GM23248 (cell line): ENCODE data around the gene RAB12. TPM values are rescaled to one million over a fixed set of nuclear protein-coding genes. Genes with fewer than 3 reads are reported as not detected.

Experiments used
- DNase-seq: peaks from one replicate; pipeline ENCODE4 v3.0.0-alpha.2; 2015
- H2AFZ ChIP-seq: fragments of 200-600 bp; sonication (generic); 2 replicates; pipeline ENCODE4 v1.6.1; 2016; ENCODE audit warnings: antibody characterized with exemption
- H3F3A ChIP-seq: fragments of 200-600 bp; sonication (generic); 2 replicates; pipeline ENCODE4 v1.6.1; 2016; ENCODE audit warnings: mild to moderate bottlenecking, antibody characterized with exemption, mixed run types; ENCODE audit not compliant: insufficient read depth
- H3K27ac ChIP-seq: fragments of 200-600 bp; sonication (generic); 2 replicates; pipeline ENCODE4 v1.5.1; 2016; ENCODE audit warnings: mild to moderate bottlenecking
- H3K27me3 ChIP-seq: fragments of 200-600 bp; sonication (generic); replicated peaks from 2 replicates; pipeline ENCODE4 v1.6.1; 2016; ENCODE audit warnings: mild to moderate bottlenecking; ENCODE audit not compliant: insufficient read depth
- H3K36me3 ChIP-seq: fragments of 200-600 bp; sonication (generic); 2 replicates; pipeline ENCODE4 v1.6.1; 2016; ENCODE audit warnings: low read depth, mild to moderate bottlenecking
- H3K4me1 ChIP-seq: fragments of 200-600 bp; sonication (generic); 2 replicates; pipeline ENCODE4 v1.6.1; 2016; ENCODE audit warnings: mild to moderate bottlenecking; ENCODE audit not compliant: insufficient read depth
- H3K4me2 ChIP-seq: fragments of 200-600 bp; sonication (generic); one replicate; pipeline ENCODE4 v1.6.1; 2016; ENCODE audit warnings: mild to moderate bottlenecking; ENCODE audit not compliant: unreplicated experiment
- H3K4me3 ChIP-seq: fragments of 200-600 bp; sonication (generic); 2 replicates; pipeline ENCODE4 v1.5.1; 2016; ENCODE audit warnings: mild to moderate bottlenecking
- H3K79me2 ChIP-seq: fragments of 200-600 bp; sonication (generic); 2 replicates; pipeline ENCODE4 v1.6.1; 2016; ENCODE audit warnings: mild to moderate bottlenecking; ENCODE audit not compliant: insufficient read depth
- H3K9ac ChIP-seq: fragments of 200-600 bp; sonication (generic); 2 replicates; pipeline ENCODE4 v1.6.1; 2016; ENCODE audit warnings: mild to moderate bottlenecking
- H3K9me2 ChIP-seq: fragments of 200-600 bp; sonication (generic); 2 replicates; pipeline ENCODE4 v1.6.1; 2016; ENCODE audit warnings: mixed run types, mild to moderate bottlenecking, moderate library complexity; ENCODE audit not compliant: insufficient read depth
- H3K9me3 ChIP-seq: fragments of 200-600 bp; sonication (generic); one replicate; pipeline ENCODE4 v1.6.1; 2017; ENCODE audit warnings: low read depth
- H4K20me1 ChIP-seq: fragments of 200-600 bp; sonication (generic); 2 replicates; pipeline ENCODE4 v1.6.0; 2016; ENCODE audit not compliant: insufficient read depth
- EZH2 ChIP-seq: fragments of 200-600 bp; sonication (generic); IDR thresholded peaks from 2 replicates; pipeline ENCODE4 v1.6.1; 2018; ENCODE audit warnings: antibody characterized with exemption, mild to moderate bottlenecking; ENCODE audit not compliant: insufficient read depth, poor library complexity, severe bottlenecking
- EZH2phosphoT487 ChIP-seq: fragments of 200-600 bp; sonication (generic); IDR thresholded peaks from 2 replicates; pipeline ENCODE4 v1.6.1; 2018; ENCODE audit warnings: antibody characterized with exemption, moderate library complexity, mild to moderate bottlenecking, low read depth; ENCODE audit not compliant: insufficient read depth
- WGBS, 2 experiments: methylation state at CpG; one replicate each; pipeline ENCODE4 v1.1.6; 2015 to 2017; ENCODE audit warnings: low lambda C conversion rate in 2 of 2, low coverage in 1 of 2; ENCODE audit errors: missing lambda C conversion rate in 2 of 2; 5-methylcytosine and 5-hydroxymethylcytosine counted together
- in situ Hi-C: fragments of 300-500 bp; cut with MboI; formaldehyde crosslinking; loops from 2 replicates; pipeline ENCODE4 v1.15.0; 2020
- polyA plus RNA-seq: library from polyadenylated mRNA; unstranded; fragments of >200 nt; fragmentation: Nextera tagmentation; extraction: Ambion mirVana; gene quantifications from 2 replicates; pipeline ENCODE4 v1.2.1, GENCODE V29; 2016
- total RNA-seq: library from RNA; depleted of rRNA; stranded (reverse); fragments of >200 nt; shearing (Covaris generic); gene quantifications from 2 replicates; pipeline ENCODE4 v1.2.3, GENCODE V29; 2014

The RAB12 gene
- total and polyA plus RNA-seq, 2 experiments from 2014 or later, result 4.1 to 73.8 TPM

GRCh38 chr18:8658858-8659485 is 49.7 kb downstream of the RAB12 start:
- Histone ChIP-seq H3F3A (no peaks in the 10 kb centered on the region), H3K4me2 (no peak overlapping the region), H3K4me1 (no peaks in the 10 kb centered on the region; the same call in 1 of the 2 replicates), H3K4me3 (no peak overlapping the region), H3K36me3 (no peaks in the 10 kb centered on the region), H3K27me3 (no peaks in the 10 kb centered on the region), H3K9me3 (no peaks in the 10 kb centered on the region), H2AFZ (no peak overlapping the region), H3K27ac (no peak overlapping the region), H3K9ac (no peak overlapping the region), H3K9me2 (no peaks in the 10 kb centered on the region), H3K79me2 (no peaks in the 10 kb centered on the region), H4K20me1 (no peaks in the 10 kb centered on the region)
- TF ChIP-seq EZH2phosphoT487 (no peak), EZH2 (no peak)
- no peak for DNase-seq
- in situ Hi-C loops, result loop anchor here (10.0 kb wide), 1 partner anchor 396 kb away; no protein-coding TSS in a partner anchor
- WGBS, 2 experiments, result 94 to 95% methylated on average over 31 of the region's 31 CpGs

- Histone ChIP-seq H3K9me2 (no peaks in the 10 kb centered on the region), H3K27me3 (no peaks in the 10 kb centered on the region), H3K79me2 (no peaks in the 10 kb centered on the region), H3K36me3 (no peaks in the 10 kb centered on the region), H3K9ac (no peak overlapping the region), H3K27ac (no peak overlapping the region), H3K4me3 (no peak overlapping the region), H2AFZ (no peak overlapping the region), H3F3A (peaks cover under 1% of the 10 kb centered on the region; the same call in 1 of the 2 replicates), H3K4me1 (no peaks in the 10 kb centered on the region; the same call in 1 of the 2 replicates), H4K20me1 (no peaks in the 10 kb centered on the region), H3K9me3 (no peaks in the 10 kb centered on the region), H3K4me2 (no peak overlapping the region)
- no peak for TF ChIP-seq EZH2phosphoT487
- no peak for TF ChIP-seq EZH2
- in situ Hi-C loops, result loop anchor here (10.0 kb wide), 1 partner anchor 395 kb away; no protein-coding TSS in a partner anchor
- DNase-seq, result no peak
- 88 to 91% methylated on average over 29 to 36 of the region's 36 CpGs for WGBS, 2 experiments
Measured at GRCh38 chr18:8659609-8660242, 50.5 kb downstream of the RAB12 start.

GRCh38 chr18:8660316-8660715 is 51.1 kb downstream of the RAB12 start:
- Histone ChIP-seq H3K79me2 (no peaks in the 10 kb centered on the region), H3K4me2 (no peak overlapping the region), H3K27me3 (no peaks in the 10 kb centered on the region), H3K4me3 (no peak overlapping the region), H3K9me2 (no peaks in the 10 kb centered on the region), H4K20me1 (no peaks in the 10 kb centered on the region), H2AFZ (no peak overlapping the region), H3K27ac (no peak overlapping the region), H3K9ac (no peak overlapping the region), H3K4me1 (peaks cover 5% of the 10 kb centered on the region; the same call in 1 of the 2 replicates), H3F3A (peaks cover 7% of the 10 kb centered on the region; the same call in 1 of the 2 replicates), H3K36me3 (no peaks in the 10 kb centered on the region), H3K9me3 (no peaks in the 10 kb centered on the region)
- WGBS, 2 experiments, result 69 to 76% methylated on average over 5 of the region's 5 CpGs
- in situ Hi-C loops, result no loop called here
- DNase-seq, result peak; percentile 48
- TF ChIP-seq EZH2, result no peak
- no peak for TF ChIP-seq EZH2phosphoT487

- H3K4me1 ChIP-seq, result peaks cover 10% of the 10 kb centered on the region; the same call in 1 of the 2 replicates
- TF ChIP-seq EZH2phosphoT487, result no peak
- no peak for TF ChIP-seq EZH2
- peaks cover 11% of the 10 kb centered on the region; the same call in 1 of the 2 replicates for H3F3A ChIP-seq
- H3K79me2 ChIP-seq, result no peaks in the 10 kb centered on the region
- no peaks in the 10 kb centered on the region for H3K27me3 ChIP-seq
- no peak overlapping the region for H3K4me3 ChIP-seq
- no peak overlapping the region for H3K4me2 ChIP-seq
- H3K9me3 ChIP-seq, result no peaks in the 10 kb centered on the region
- peak; percentile 47 for DNase-seq
- no peaks in the 10 kb centered on the region for H3K36me3 ChIP-seq
- in situ Hi-C loops, result no loop called here
- H3K9ac ChIP-seq, result no peak overlapping the region
- H3K27ac ChIP-seq, result no peak overlapping the region
- H4K20me1 ChIP-seq, result no peaks in the 10 kb centered on the region
- H3K9me2 ChIP-seq, result no peaks in the 10 kb centered on the region
- 66 to 67% methylated on average over 18 of the region's 18 CpGs for WGBS, 2 experiments
- peak overlapping the region; percentile 17 for H2AFZ ChIP-seq
Measured at GRCh38 chr18:8661754-8662559, 52.7 kb downstream of the RAB12 start.
